GM12864 (cell line): Measurements from ENCODE around the gene CORO2B.

ENCODE experiments used
- DNase-seq: peaks from one replicate; pipeline ENCODE4 v3.0.0-alpha.2; 2011; ENCODE audit warnings: low read depth
- H3K4me3 ChIP-seq: 2 replicates; pipeline ENCODE4 v1.5.1; 2011; ENCODE audit warnings: mild to moderate bottlenecking, low read depth, low read length, control low read depth
- TF ChIP-seq, protein P1 (sequence below): IDR thresholded peaks from 2 replicates; pipeline ENCODE4 v1.5.1; 2011; ENCODE audit warnings: low read depth, mild to moderate bottlenecking, moderate library complexity, low read length, control low read depth, inconsistent platforms; ENCODE audit errors: missing control alignments

CORO2B gene

DNA sequence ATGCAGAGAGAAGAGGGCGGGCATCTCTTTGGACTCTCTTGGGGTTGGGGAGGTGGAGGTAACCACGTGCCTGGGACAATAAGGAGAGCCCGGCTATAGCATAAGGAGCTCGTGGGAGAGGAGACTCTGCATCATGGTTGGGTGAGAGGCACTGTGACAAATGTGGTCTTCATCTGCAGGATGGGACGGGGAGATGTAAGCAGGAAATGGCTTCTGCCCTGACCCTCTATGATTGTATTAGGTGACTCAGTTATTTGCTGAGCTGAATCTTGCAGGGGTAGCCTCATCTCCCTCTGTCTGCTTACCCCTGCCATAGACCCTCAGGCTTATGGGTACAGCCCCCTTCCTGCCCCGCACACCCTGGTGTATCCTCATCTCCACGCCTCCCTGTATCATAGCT, 48.7 kb downstream of the CORO2B start:
- no peak for DNase-seq
- TF ChIP-seq, protein P1, sequence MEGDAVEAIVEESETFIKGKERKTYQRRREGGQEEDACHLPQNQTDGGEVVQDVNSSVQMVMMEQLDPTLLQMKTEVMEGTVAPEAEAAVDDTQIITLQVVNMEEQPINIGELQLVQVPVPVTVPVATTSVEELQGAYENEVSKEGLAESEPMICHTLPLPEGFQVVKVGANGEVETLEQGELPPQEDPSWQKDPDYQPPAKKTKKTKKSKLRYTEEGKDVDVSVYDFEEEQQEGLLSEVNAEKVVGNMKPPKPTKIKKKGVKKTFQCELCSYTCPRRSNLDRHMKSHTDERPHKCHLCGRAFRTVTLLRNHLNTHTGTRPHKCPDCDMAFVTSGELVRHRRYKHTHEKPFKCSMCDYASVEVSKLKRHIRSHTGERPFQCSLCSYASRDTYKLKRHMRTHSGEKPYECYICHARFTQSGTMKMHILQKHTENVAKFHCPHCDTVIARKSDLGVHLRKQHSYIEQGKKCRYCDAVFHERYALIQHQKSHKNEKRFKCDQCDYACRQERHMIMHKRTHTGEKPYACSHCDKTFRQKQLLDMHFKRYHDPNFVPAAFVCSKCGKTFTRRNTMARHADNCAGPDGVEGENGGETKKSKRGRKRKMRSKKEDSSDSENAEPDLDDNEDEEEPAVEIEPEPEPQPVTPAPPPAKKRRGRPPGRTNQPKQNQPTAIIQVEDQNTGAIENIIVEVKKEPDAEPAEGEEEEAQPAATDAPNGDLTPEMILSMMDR, result no peak
- H3K4me3 ChIP-seq, result no peak overlapping the region

DNA sequence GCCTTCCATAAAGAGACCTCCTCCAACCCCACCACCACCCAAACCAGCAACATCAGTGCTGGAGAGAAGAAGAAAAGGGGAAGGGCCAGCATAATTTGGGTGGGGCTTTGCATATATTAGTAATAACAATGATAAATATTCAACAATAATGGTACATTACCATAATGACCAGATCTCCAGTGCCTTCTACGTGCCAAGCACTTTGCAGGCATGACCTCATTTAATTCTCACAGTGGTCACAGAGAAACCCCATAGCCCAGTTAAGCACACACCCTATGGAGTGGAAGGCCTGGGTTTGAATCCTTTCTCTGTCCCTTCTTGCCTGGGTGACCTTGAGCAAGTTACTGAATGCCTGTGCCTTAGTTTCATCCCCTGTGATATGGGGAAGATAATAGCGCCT, 49.2 kb downstream of the CORO2B start:
- TF ChIP-seq, protein P1, result no peak
- no peak for DNase-seq
- no peak overlapping the region for H3K4me3 ChIP-seq

DNA sequence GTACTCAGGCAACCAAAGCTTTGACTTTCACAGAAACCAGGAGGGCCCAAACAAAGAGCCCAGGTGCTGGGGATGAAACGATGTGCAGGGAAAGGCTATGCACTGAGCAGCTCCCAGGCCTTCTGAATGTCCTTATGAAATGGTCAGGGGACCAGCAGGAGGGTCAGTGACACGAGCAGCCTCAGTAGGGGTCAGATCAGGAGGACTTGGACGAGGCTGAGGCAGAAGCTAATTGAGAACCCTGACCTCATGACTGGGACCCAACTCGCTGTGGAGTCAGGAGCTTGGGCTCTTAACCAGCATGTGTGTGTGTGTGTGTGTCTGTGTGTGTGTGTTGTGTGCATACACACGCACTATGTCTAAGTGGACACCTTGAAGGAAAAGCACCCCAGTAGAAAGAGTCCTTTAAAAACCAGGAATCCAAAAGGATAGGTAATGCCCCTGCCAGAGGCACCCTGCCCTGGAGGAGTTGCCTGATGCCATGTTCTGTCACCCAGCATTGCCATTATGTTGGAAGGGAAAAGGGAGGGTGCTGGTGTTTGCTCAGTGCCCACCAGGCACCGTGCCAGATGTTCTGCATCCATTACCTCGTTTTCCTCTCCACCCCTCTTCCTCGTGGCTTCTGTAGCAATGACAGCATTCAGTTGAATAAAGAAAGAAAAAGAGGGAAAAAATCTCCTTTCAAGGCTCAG, 50.9 kb downstream of the CORO2B start:
- TF ChIP-seq, protein P1, result no peak
- DNase-seq, result no peak
- H3K4me3 ChIP-seq, result no peak overlapping the region

GRCh38 chr15:68630211-68630555, 51.4 kb downstream of the CORO2B start:
- TF ChIP-seq, protein P1, result no peak

DNA sequence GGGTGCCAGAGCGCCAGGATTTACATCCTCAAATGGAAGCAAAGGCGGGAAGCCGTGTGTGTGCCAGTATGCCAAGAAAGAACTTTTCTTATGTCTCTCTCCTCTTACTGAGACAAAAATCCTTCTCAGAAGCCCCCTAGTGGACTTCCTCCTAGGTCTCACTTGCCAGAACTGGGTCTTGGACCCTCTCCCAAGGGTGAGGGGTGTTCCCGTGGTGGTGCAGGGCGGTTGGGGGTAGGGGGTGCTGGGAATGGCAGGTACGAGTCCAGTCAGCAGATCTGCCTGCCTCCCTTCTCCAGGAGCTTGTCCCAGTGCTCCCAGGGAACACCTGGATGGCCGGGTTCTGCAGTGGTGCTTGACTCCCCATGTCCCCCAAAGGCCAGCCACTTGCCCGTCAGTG, 52.0 kb downstream of the CORO2B start:
- DNase-seq, result no peak
- no peak overlapping the region for H3K4me3 ChIP-seq
- TF ChIP-seq, protein P1, result peak; percentile 18

More at GRCh38 chr15:68630211-68630555, 51.4 kb downstream of the CORO2B start:
- DNase-seq, result no peak
- no peak overlapping the region for H3K4me3 ChIP-seq

DNA sequence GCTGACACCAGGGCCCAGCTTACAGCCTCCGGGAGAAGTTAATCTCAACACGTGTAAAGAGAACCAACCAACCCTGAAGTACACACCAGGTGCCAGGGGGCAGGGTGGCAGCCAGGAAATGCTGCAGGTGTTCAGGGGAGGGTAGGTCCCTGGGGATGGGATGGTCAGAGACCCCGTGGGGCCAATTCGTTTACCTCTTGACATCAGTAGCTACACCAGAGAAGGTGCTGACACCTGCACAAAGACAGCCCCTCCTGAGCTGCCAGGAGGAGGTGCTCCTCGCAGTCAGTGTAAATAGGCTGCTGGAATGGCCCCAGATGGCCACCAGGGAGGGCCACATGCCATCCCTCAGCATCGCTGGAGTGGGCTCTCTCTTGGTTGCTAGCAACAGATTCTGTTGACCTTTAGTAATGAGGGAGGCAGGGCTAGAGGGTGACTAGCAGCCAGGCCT, 52.8 kb downstream of the CORO2B start:
- H3K4me3 ChIP-seq, result no peak overlapping the region
- TF ChIP-seq, protein P1, result no peak
- DNase-seq, result no peak

- TF ChIP-seq, protein P1, result no peak
- DNase-seq, result no peak
- no peak overlapping the region for H3K4me3 ChIP-seq
Observed at GRCh38 chr15:68632101-68632500, 53.3 kb downstream of the CORO2B start.
